Measurements from ENCODE around the gene PARD3.

GRCh38 chr10:34255035-34255434 lies 560.1 kb downstream of the PARD3 start:
- TF ChIP-seq POLR2A (IDR thresholded peaks at IDR 0.05), result no peak
- TF ChIP-seq CTCF (IDR thresholded peaks at IDR 0.05), result no peak
